Measurements from ENCODE around the gene CAPN2.

CAPN2 gene

DNA sequence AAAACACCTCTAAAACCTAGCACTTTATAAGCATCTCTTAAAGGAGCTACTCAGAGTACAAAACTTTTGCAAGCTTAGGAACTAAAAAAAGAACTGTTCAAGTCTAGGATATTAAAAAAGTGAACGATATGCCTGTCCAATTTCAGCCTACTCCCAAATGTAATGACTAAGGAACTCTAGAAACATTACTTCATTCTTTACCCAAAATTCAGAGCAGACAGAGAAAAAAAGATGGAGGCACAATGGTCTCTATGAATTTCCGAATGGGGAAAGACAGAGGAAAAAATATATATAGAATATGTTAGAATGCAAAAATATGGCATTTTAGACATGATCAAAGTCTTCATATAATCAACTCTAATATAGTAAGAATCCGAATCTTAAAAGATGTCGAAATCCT lies 72.2 kb downstream of the CAPN2 start:
- TF ChIP-seq CSDC2 (CRISPR knock-in tag; IDR thresholded peaks at IDR 0.05), result no peak
- no peak for TF ChIP-seq ISL1 (CRISPR knock-in tag; IDR thresholded peaks at IDR 0.05)
- TF ChIP-seq RARB (CRISPR knock-in tag; IDR thresholded peaks at IDR 0.05), result no peak
- TF ChIP-seq GLIS3 (CRISPR knock-in tag; IDR thresholded peaks at IDR 0.05), result no peak
- TF ChIP-seq ZFP30 (CRISPR knock-in tag; IDR thresholded peaks at IDR 0.05), result no peak
- TF ChIP-seq ZNF70 (CRISPR knock-in tag; IDR thresholded peaks at IDR 0.05), result no peak
- no peak for TF ChIP-seq ZFP3 (CRISPR knock-in tag; IDR thresholded peaks at IDR 0.05)
- no peak for TF ChIP-seq PPARA (CRISPR knock-in tag; IDR thresholded peaks at IDR 0.05; ENCODE audit: borderline replicate concordance)
- TF ChIP-seq, protein P1, sequence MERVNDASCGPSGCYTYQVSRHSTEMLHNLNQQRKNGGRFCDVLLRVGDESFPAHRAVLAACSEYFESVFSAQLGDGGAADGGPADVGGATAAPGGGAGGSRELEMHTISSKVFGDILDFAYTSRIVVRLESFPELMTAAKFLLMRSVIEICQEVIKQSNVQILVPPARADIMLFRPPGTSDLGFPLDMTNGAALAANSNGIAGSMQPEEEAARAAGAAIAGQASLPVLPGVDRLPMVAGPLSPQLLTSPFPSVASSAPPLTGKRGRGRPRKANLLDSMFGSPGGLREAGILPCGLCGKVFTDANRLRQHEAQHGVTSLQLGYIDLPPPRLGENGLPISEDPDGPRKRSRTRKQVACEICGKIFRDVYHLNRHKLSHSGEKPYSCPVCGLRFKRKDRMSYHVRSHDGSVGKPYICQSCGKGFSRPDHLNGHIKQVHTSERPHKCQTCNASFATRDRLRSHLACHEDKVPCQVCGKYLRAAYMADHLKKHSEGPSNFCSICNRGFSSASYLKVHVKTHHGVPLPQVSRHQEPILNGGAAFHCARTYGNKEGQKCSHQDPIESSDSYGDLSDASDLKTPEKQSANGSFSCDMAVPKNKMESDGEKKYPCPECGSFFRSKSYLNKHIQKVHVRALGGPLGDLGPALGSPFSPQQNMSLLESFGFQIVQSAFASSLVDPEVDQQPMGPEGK (CRISPR knock-in tag; IDR thresholded peaks at IDR 0.05; ENCODE audit: borderline replicate concordance), result no peak
- no peak for TF ChIP-seq OSR1 (CRISPR knock-in tag; IDR thresholded peaks at IDR 0.05)
- TF ChIP-seq ARNTL (CRISPR knock-in tag; IDR thresholded peaks at IDR 0.05; ENCODE audit: borderline replicate concordance, low read depth), result no peak
- TF ChIP-seq BACH2 (CRISPR knock-in tag; IDR thresholded peaks at IDR 0.05; ENCODE audit: borderline replicate concordance), result no peak
- ATAC-seq, result no peak

DNA sequence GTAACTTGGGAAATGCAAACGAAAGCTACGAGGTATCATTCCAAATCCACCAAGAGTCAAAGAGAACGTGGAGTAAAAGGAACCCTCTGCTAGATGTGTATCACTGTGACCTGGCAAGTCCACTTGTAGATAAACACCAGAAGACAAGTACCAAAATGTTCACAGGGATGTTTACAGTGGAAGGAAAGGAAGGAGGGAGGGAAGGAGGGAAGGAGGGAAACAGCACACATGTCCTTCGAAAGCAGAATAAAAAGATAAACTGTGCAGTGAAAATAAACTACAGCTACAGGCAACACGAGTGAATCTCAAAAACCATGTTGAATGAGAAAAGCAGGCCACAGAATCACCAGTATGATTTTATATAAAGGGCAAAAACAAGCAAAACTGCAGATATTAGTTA lies 73.5 kb downstream of the CAPN2 start:
- TF ChIP-seq, protein P2, sequence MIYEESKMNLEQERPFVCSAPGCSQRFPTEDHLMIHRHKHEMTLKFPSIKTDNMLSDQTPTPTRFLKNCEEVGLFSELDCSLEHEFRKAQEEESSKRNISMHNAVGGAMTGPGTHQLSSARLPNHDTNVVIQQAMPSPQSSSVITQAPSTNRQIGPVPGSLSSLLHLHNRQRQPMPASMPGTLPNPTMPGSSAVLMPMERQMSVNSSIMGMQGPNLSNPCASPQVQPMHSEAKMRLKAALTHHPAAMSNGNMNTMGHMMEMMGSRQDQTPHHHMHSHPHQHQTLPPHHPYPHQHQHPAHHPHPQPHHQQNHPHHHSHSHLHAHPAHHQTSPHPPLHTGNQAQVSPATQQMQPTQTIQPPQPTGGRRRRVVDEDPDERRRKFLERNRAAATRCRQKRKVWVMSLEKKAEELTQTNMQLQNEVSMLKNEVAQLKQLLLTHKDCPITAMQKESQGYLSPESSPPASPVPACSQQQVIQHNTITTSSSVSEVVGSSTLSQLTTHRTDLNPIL (CRISPR knock-in tag; IDR thresholded peaks at IDR 0.05; ENCODE audit: low read depth), result no peak
- TF ChIP-seq ZFP3 (CRISPR knock-in tag; IDR thresholded peaks at IDR 0.05) (no peak), ZC3H10 (CRISPR knock-in tag; IDR thresholded peaks at IDR 0.05) (no peak), TCF4 (CRISPR knock-in tag; IDR thresholded peaks at IDR 0.05; ENCODE audit: borderline replicate concordance) (no peak), RARB (CRISPR knock-in tag; IDR thresholded peaks at IDR 0.05) (no peak), ZNF8 (CRISPR knock-in tag; IDR thresholded peaks at IDR 0.05) (no peak), ISL1 (CRISPR knock-in tag; IDR thresholded peaks at IDR 0.05) (no peak), SNAI2 (CRISPR knock-in tag; IDR thresholded peaks at IDR 0.05) (no peak), ARNTL (CRISPR knock-in tag; IDR thresholded peaks at IDR 0.05; ENCODE audit: borderline replicate concordance, low read depth) (no peak), ZNF565 (CRISPR knock-in tag; conservative IDR thresholded peaks at IDR 0.05; ENCODE audit: low read depth) (no peak), CSDC2 (CRISPR knock-in tag; IDR thresholded peaks at IDR 0.05) (no peak)
- TF ChIP-seq, protein P3, sequence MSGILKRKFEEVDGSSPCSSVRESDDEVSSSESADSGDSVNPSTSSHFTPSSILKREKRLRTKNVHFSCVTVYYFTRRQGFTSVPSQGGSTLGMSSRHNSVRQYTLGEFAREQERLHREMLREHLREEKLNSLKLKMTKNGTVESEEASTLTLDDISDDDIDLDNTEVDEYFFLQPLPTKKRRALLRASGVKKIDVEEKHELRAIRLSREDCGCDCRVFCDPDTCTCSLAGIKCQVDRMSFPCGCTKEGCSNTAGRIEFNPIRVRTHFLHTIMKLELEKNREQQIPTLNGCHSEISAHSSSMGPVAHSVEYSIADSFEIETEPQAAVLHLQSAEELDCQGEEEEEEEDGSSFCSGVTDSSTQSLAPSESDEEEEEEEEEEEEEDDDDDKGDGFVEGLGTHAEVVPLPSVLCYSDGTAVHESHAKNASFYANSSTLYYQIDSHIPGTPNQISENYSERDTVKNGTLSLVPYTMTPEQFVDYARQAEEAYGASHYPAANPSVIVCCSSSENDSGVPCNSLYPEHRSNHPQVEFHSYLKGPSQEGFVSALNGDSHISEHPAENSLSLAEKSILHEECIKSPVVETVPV (CRISPR knock-in tag; IDR thresholded peaks at IDR 0.05), result no peak
- TF ChIP-seq, protein P4, sequence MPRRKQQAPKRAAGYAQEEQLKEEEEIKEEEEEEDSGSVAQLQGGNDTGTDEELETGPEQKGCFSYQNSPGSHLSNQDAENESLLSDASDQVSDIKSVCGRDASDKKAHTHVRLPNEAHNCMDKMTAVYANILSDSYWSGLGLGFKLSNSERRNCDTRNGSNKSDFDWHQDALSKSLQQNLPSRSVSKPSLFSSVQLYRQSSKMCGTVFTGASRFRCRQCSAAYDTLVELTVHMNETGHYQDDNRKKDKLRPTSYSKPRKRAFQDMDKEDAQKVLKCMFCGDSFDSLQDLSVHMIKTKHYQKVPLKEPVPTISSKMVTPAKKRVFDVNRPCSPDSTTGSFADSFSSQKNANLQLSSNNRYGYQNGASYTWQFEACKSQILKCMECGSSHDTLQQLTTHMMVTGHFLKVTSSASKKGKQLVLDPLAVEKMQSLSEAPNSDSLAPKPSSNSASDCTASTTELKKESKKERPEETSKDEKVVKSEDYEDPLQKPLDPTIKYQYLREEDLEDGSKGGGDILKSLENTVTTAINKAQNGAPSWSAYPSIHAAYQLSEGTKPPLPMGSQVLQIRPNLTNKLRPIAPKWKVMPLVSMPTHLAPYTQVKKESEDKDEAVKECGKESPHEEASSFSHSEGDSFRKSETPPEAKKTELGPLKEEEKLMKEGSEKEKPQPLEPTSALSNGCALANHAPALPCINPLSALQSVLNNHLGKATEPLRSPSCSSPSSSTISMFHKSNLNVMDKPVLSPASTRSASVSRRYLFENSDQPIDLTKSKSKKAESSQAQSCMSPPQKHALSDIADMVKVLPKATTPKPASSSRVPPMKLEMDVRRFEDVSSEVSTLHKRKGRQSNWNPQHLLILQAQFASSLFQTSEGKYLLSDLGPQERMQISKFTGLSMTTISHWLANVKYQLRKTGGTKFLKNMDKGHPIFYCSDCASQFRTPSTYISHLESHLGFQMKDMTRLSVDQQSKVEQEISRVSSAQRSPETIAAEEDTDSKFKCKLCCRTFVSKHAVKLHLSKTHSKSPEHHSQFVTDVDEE (CRISPR knock-in tag; IDR thresholded peaks at IDR 0.05), result no peak
- no peak for ATAC-seq

DNA sequence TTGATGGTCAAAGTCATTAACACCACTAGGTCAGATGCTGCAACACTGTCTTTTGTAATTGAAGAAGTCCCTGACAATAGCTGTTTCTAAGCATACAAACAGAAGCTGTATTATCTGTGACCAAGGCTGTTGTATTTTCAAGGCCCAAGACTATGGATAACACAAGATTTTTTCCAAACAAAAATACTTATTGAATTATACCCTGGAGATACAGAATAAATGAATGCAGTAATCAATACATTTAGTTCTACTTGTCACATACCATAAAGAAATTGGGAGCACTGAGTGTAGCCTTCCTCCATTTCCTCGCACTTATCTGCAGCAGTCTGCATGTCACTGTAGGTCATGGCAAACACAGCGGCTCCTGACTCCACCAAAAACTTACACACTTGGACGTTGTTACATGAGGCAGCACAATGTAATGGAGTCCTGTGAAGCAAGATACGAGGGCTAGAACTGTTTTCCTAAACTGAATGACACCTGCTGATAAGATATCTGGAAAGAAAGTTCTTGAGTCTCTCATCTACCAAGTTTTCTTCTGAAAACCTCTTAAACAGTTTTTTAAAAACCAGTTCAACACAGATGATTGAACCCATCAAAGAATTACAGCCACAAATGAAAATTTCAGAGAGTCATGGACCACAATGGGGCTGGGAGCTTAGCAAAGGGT lies 76.5 kb downstream of the CAPN2 start:
- no peak for ATAC-seq
- TF ChIP-seq, protein P1 (CRISPR knock-in tag; IDR thresholded peaks at IDR 0.05; ENCODE audit: borderline replicate concordance), result no peak
- no peak for TF ChIP-seq ZFP30 (CRISPR knock-in tag; IDR thresholded peaks at IDR 0.05)
- TF ChIP-seq ZNF565 (CRISPR knock-in tag; conservative IDR thresholded peaks at IDR 0.05; ENCODE audit: low read depth), result no peak
- no peak for TF ChIP-seq ARNTL (CRISPR knock-in tag; IDR thresholded peaks at IDR 0.05; ENCODE audit: borderline replicate concordance, low read depth)
- TF ChIP-seq ZNF8 (CRISPR knock-in tag; IDR thresholded peaks at IDR 0.05), result no peak
- no peak for TF ChIP-seq SNAI2 (CRISPR knock-in tag; IDR thresholded peaks at IDR 0.05)
- TF ChIP-seq, protein P4 (CRISPR knock-in tag; IDR thresholded peaks at IDR 0.05), result no peak
- no peak for TF ChIP-seq ZFP3 (CRISPR knock-in tag; IDR thresholded peaks at IDR 0.05)
- TF ChIP-seq, protein P2 (CRISPR knock-in tag; IDR thresholded peaks at IDR 0.05; ENCODE audit: low read depth), result no peak
- TF ChIP-seq, protein P3 (CRISPR knock-in tag; IDR thresholded peaks at IDR 0.05), result no peak
- TF ChIP-seq TCF4 (CRISPR knock-in tag; IDR thresholded peaks at IDR 0.05; ENCODE audit: borderline replicate concordance), result no peak
- TF ChIP-seq CSDC2 (CRISPR knock-in tag; IDR thresholded peaks at IDR 0.05), result no peak

Measured in SK-N-SH treated with all-trans-retinoic acid at 6 μM for 48 hours (cell line).